AG10803 (cell line): ENCODE data around the gene COL23A1.
"Not testable (repeated sequence)": the region's sequence is repeated elsewhere in the genome, so short reads cannot be mapped to it uniquely, and the experiment has no call there.

Experiments
- DNase-seq: peaks from one replicate; pipeline ENCODE4 v3.0.0; 2010; ENCODE audit warnings: low read depth
- H3K4me3 ChIP-seq: 2 replicates; pipeline ENCODE4 v1.5.1; 2011; ENCODE audit warnings: mild to moderate bottlenecking, low read length, control low read depth
- TF ChIP-seq, protein P1 (sequence below): conservative IDR thresholded peaks from 2 replicates; pipeline ENCODE4 v1.5.1; 2011; ENCODE audit warnings: mild to moderate bottlenecking, low read length, control low read depth, inconsistent platforms

COL23A1 gene

DNA sequence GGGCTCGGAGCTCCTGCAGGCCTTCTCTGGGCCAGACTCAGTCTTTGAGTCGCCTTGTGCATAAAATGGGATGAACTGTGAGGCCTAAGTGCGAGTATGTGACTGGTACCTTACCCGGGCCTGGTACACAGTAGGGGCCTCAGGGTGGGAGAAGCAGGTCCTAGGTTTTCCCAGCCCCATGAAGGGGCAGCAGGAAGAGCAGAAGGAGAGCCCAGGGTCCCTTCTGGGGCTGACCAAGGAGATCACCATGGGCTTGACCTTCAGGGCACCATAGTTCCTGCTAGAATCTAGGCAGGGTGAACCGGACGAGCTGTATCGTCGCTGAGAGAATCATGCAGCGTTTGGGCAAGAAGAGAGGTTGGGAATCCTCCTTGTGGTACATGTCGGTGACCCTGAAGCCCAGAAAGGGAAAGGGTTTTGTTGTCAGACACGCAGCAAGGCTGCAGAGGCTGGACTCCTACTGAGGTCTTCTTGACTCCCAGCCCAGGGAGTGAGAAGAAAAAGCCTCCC is 357.2 kb downstream of the COL23A1 start:
- H3K4me3 ChIP-seq: peak overlapping the region; percentile 91
- DNase-seq: no peak
- TF ChIP-seq, protein P1, sequence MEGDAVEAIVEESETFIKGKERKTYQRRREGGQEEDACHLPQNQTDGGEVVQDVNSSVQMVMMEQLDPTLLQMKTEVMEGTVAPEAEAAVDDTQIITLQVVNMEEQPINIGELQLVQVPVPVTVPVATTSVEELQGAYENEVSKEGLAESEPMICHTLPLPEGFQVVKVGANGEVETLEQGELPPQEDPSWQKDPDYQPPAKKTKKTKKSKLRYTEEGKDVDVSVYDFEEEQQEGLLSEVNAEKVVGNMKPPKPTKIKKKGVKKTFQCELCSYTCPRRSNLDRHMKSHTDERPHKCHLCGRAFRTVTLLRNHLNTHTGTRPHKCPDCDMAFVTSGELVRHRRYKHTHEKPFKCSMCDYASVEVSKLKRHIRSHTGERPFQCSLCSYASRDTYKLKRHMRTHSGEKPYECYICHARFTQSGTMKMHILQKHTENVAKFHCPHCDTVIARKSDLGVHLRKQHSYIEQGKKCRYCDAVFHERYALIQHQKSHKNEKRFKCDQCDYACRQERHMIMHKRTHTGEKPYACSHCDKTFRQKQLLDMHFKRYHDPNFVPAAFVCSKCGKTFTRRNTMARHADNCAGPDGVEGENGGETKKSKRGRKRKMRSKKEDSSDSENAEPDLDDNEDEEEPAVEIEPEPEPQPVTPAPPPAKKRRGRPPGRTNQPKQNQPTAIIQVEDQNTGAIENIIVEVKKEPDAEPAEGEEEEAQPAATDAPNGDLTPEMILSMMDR: no peak

DNA sequence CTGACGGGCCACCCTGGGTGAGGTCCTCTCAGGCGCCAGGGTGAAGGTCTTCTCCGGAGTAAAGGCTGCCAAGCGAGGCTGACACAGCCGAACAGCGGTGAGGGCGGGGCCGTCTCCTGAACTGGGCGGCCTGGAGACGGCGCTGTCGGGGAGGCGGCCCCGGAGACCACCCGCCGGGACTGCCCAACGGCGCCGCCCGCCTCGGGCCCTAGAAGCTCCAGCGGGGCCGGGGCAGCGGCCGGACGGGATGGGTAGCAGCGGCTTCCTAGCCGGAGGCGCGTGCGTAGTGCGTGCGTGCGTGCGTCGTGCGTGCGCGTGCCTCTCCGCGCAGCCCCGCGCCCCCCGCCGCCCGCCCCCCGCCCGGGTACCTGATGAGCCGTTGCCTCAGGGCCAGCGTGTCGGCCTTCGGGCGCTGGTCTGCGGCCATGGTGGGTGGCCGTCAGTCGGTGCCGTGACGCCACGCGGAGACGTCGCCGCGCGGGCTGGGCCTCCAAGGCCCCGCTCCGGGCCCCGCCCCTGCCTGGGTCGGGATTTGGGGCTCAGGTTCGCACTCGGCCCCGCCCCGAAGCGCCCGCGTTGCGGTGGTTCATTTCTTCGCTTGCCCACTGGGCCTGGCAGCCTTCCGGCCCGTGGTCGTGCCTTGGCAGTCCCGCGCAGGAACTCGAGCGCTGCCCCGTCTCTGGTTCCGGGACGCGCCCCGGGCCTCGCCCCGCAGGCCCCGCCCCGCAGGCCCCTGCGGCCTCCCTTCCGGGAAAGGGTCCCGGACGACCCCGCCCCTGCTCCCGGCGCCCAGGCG is 357.9 kb downstream of the COL23A1 start, which contains the start of gene PHYKPL:
PHYKPL (minus strand) TSS at position 679 of the 796 bp plus-strand sequence; CDS start at position 427, 252 bp downstream.
- peak; percentile 71 for DNase-seq
- H3K4me3 ChIP-seq: peak within 1 kb of the TSS; percentile 91
- TF ChIP-seq, protein P1: no peak

DNA sequence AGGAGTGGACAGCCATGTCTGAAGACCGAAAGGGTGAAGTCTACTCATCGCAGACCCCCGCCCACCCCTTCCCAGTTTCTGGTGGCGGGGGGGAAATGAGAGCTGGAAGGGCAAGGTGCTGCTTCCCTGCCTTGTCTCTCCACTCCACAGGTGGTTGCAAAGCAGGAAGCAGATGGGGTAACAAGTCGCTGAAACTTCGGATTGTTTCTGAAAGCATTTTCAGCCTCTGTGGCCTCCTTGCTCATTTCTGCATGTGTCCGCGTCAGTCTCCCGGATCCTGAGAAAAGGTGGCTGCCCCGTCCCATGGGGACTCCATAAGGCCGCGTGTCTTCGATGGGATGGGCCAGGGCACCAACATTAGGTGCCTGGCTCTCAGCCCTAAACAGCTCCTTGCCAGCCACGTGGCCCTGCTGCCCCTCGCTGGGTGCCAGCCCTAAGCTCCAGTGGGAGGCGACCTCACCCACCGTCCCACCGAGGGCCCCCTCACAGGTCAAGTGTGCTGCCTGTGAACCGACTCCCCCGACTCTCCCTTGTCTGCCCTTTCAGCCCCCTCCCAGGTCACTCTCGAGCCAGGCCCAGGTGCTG is 358.6 kb downstream of the COL23A1 start:
- TF ChIP-seq, protein P1: no peak
- DNase-seq: no peak
- H3K4me3 ChIP-seq: peak overlapping the region; percentile 91

DNA sequence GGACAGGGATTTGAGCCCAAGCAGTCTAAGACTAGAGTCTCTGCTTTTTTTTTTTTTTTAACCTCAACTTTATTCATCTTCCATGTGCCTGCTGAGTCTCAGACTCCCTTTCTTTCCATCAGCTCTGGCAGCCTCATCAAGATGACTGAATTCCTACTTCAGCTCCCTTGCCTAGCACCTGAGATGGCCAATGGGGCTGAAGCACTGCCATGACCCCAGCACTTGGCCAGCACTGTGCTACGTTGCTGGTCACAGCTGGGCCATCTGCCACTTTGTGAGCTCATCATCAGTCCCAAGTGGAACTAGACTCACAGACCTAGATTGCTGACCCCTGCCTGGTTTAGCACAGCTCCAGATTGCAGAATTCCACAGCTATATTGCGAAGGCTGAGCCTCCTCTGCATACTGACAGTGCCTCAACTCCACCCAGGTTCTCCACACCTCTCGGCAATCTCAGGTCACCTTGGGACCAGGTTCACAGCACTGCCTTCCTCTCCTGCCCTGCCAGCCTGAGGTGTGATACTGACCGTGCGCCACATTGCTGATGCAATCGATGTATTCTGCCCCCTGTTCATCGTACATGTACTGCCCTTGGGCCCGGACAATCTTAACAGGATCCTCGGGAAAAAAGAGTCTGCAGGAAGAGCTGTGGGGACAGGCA is 359.2 kb downstream of the COL23A1 start:
- peak overlapping the region; percentile 91 for H3K4me3 ChIP-seq
- peak; percentile 65 for DNase-seq
- TF ChIP-seq, protein P1: no peak

DNA sequence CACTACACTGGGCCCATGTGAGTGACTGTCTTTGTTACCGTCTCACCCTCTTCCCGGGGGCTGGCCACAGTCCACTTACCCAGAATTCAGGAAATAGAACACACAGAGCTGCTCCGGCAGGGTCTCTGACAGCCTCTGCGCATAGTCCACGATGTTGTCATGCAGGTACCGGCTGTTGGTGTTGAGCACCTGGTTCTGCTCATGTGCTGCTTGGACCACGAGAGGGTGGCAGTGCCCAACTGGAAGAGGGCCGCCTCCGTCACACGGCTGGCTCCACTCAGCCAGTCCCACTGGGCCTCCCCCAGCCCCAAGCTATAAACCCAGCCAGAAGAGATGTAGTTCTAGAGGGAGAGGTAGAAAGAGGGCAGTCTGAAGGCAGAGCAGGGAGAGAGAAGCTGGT is 360.3 kb downstream of the COL23A1 start:
- no peak for DNase-seq
- no peak overlapping the region for H3K4me3 ChIP-seq
- TF ChIP-seq, protein P1: no peak

GRCh38 chr5:178229111-178229510 is 361.1 kb downstream of the COL23A1 start:
- not testable (repeated sequence) for DNase-seq, H3K4me3 ChIP-seq

- TF ChIP-seq, protein P1: no peak
- DNase-seq: no peak
- H3K4me3 ChIP-seq: no peak overlapping the region
Observed at GRCh38 chr5:178228609-178229008, 361.6 kb downstream of the COL23A1 start.
